Neural cell (in vitro differentiated cells): Measurements from ENCODE around the gene SSBP3. TPM values are rescaled to one million over a fixed set of nuclear protein-coding genes. Genes with fewer than 3 reads are reported as not detected.

Source experiments
- H2AFZ ChIP-seq: fragments of 200-600, 300-800 bp; sonication (generic), shearing (Covaris generic); 2 replicates; pipeline ENCODE4 v1.6.0; 2014; ENCODE audit warnings: low read depth, mild to moderate bottlenecking, antibody characterized with exemption, low read length, moderate library complexity
- H3F3A ChIP-seq: fragments of 200-600 bp; shearing (Covaris generic); 2 replicates; pipeline ENCODE4 v1.6.1; 2016; ENCODE audit warnings: mild to moderate bottlenecking, moderate library complexity, mixed read lengths, antibody characterized with exemption, low read length; ENCODE audit not compliant: insufficient read depth, poor library complexity, severe bottlenecking
- H3K27ac ChIP-seq: fragments of 200-600, 300-800 bp; sonication (generic), shearing (Covaris generic); 2 replicates; pipeline ENCODE4 v1.5.1; 2014; ENCODE audit warnings: mild to moderate bottlenecking, low read length, moderate library complexity
- H3K27me3 ChIP-seq: fragments of 300-800, 200-600 bp; sonication (generic), shearing (Covaris generic); 2 replicates; pipeline ENCODE4 v1.6.0; 2014; ENCODE audit warnings: mild to moderate bottlenecking, low read depth, low read length, moderate library complexity; ENCODE audit not compliant: insufficient read depth
- H3K36me3 ChIP-seq: fragments of 300-800, 200-600 bp; sonication (generic), shearing (Covaris generic); 2 replicates; pipeline ENCODE4 v1.5.1; 2014; ENCODE audit warnings: mild to moderate bottlenecking, antibody characterized with exemption, low read length, moderate library complexity; ENCODE audit not compliant: insufficient read depth
- H3K4me2 ChIP-seq: fragments of 300-800, 200-600 bp; sonication (generic), shearing (Covaris generic); 2 replicates; pipeline ENCODE4 v1.6.0; 2014; ENCODE audit warnings: mild to moderate bottlenecking, low read length
- H3K4me3 ChIP-seq: fragments of 300-800, 200-600 bp; sonication (generic), shearing (Covaris generic); 2 replicates; pipeline ENCODE4 v1.5.1; 2014; ENCODE audit warnings: mild to moderate bottlenecking, low read length, moderate library complexity
- H3K79me2 ChIP-seq: fragments of 200-600 bp; shearing (Covaris generic); replicated peaks from 2 replicates; pipeline ENCODE4 v1.6.0; 2014; ENCODE audit warnings: mild to moderate bottlenecking, low read length, moderate library complexity; ENCODE audit not compliant: insufficient read depth
- H3K9ac ChIP-seq: fragments of 300-800, 200-600 bp; sonication (generic), shearing (Covaris generic); 2 replicates; pipeline ENCODE4 v1.6.1; 2016; ENCODE audit warnings: mild to moderate bottlenecking, low read length, mixed read lengths
- H3K9me2 ChIP-seq: fragments of 200-600 bp; shearing (Covaris generic); 2 replicates; pipeline ENCODE4 v1.6.1; 2016; ENCODE audit warnings: mild to moderate bottlenecking, low read length, mixed read lengths; ENCODE audit not compliant: insufficient read depth
- H3K9me3 ChIP-seq: fragments of 200-600, 300-800 bp; sonication (generic), shearing (Covaris generic); 2 replicates; pipeline ENCODE4 v1.6.1; 2016; ENCODE audit warnings: mild to moderate bottlenecking, mixed run types, low read length, moderate library complexity, mixed read lengths
- H4K20me1 ChIP-seq: fragments of 200-600 bp; shearing (Covaris generic); 2 replicates; pipeline ENCODE4 v1.6.1; 2016; ENCODE audit warnings: mild to moderate bottlenecking, mixed run types; ENCODE audit not compliant: insufficient read depth
- EP300 ChIP-seq: fragments of 450-650 bp; conservative IDR thresholded peaks from 2 replicates; pipeline ENCODE4 v1.6.1; 2014; ENCODE audit warnings: antibody characterized with exemption, mild to moderate bottlenecking, moderate library complexity; ENCODE audit not compliant: poor library complexity, severe bottlenecking
- EZH2 ChIP-seq: fragments of 200-600, 300-800 bp; shearing (Covaris generic), sonication (generic); IDR thresholded peaks from 2 replicates; pipeline ENCODE4 v1.6.1; 2014; ENCODE audit warnings: antibody characterized with exemption, low read length, borderline replicate concordance, mild to moderate bottlenecking; ENCODE audit not compliant: insufficient read depth, poor library complexity, severe bottlenecking
- MXI1 ChIP-seq: fragments of 450-650 bp; conservative IDR thresholded peaks from 2 replicates; pipeline ENCODE4 v1.6.1; 2014; ENCODE audit warnings: antibody characterized with exemption, mild to moderate bottlenecking; ENCODE audit not compliant: poor library complexity, severe bottlenecking
- POLR2AphosphoS5 ChIP-seq: IDR thresholded peaks from 2 replicates; pipeline ENCODE4 v1.6.1; 2012
- RAD21 ChIP-seq: fragments of 450-650 bp; conservative IDR thresholded peaks from 2 replicates; pipeline ENCODE4 v1.6.1; 2014; ENCODE audit warnings: antibody characterized with exemption, mild to moderate bottlenecking, moderate library complexity
- SMC3 ChIP-seq: fragments of 450-650 bp; conservative IDR thresholded peaks from 2 replicates; pipeline ENCODE4 v1.6.1; 2014; ENCODE audit warnings: antibody characterized with exemption, mild to moderate bottlenecking, moderate library complexity; ENCODE audit not compliant: poor library complexity
- TAF1 ChIP-seq: IDR thresholded peaks from 2 replicates; pipeline ENCODE4 v1.6.1; 2012; ENCODE audit warnings: low read depth
- polyA plus RNA-seq: library from polyadenylated mRNA; depleted of rRNA; stranded (reverse); fragments of >200 nt; gene quantifications from 2 replicates; pipeline ENCODE4 v1.2.3, GENCODE V29; 2014
- TF ChIP-seq, protein P1 (sequence below): IDR thresholded peaks from 2 replicates; pipeline ENCODE4 v1.6.1; 2012; ENCODE audit warnings: borderline replicate concordance
- TF ChIP-seq, protein P2 (sequence below): fragments of 450-650 bp; IDR thresholded peaks from 2 replicates; pipeline ENCODE4 v1.5.1; 2014; ENCODE audit warnings: antibody characterized with exemption, mild to moderate bottlenecking, moderate library complexity; ENCODE audit not compliant: poor library complexity, severe bottlenecking

Gene SSBP3
- polyA plus RNA-seq, 1 donor from 2014 or later: 77.4 TPM

DNA sequence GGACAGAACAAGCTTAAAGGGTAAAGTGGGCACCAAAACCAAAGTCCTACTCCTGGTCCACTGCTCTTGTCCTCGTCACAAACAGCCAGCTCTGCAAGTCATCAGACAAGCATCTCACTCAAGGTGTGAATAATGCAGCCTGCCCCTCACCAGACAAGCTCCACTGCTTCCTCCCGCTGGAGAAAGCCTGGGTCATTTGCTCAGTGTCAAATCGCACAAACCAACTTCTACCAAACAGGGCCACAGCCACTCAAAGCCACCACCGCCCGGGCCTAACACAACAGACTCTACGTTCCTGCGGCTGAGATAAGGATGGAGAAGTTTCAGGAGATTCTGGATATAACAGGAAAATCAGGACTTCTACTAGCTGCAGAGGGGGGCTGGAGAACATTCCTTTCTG is 3.3 kb downstream of the SSBP3 start:
- Histone ChIP-seq H3K9me3 (no peaks in the 10 kb centered on the region), H3K4me2 (peak overlapping the region; percentile 57), H3K9ac (peak overlapping the region; percentile 18), H3K4me3 (peak overlapping the region; percentile 100), H3K9me2 (no peaks in the 10 kb centered on the region), H3K36me3 (peaks cover 4% of the 10 kb centered on the region), H2AFZ (no peak overlapping the region), H4K20me1 (peaks cover 60% of the 10 kb centered on the region), H3K79me2 (peaks cover 77% of the 10 kb centered on the region), H3K27me3 (no peaks in the 10 kb centered on the region), H3F3A (no peaks in the 10 kb centered on the region), H3K27ac (no peak overlapping the region)
- no peak for TF ChIP-seq EP300
- TF ChIP-seq POLR2AphosphoS5: no peak
- TF ChIP-seq SMC3: no peak
- TF ChIP-seq, protein P1, sequence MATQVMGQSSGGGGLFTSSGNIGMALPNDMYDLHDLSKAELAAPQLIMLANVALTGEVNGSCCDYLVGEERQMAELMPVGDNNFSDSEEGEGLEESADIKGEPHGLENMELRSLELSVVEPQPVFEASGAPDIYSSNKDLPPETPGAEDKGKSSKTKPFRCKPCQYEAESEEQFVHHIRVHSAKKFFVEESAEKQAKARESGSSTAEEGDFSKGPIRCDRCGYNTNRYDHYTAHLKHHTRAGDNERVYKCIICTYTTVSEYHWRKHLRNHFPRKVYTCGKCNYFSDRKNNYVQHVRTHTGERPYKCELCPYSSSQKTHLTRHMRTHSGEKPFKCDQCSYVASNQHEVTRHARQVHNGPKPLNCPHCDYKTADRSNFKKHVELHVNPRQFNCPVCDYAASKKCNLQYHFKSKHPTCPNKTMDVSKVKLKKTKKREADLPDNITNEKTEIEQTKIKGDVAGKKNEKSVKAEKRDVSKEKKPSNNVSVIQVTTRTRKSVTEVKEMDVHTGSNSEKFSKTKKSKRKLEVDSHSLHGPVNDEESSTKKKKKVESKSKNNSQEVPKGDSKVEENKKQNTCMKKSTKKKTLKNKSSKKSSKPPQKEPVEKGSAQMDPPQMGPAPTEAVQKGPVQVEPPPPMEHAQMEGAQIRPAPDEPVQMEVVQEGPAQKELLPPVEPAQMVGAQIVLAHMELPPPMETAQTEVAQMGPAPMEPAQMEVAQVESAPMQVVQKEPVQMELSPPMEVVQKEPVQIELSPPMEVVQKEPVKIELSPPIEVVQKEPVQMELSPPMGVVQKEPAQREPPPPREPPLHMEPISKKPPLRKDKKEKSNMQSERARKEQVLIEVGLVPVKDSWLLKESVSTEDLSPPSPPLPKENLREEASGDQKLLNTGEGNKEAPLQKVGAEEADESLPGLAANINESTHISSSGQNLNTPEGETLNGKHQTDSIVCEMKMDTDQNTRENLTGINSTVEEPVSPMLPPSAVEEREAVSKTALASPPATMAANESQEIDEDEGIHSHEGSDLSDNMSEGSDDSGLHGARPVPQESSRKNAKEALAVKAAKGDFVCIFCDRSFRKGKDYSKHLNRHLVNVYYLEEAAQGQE: no peak
- no peak for TF ChIP-seq EZH2
- TF ChIP-seq TAF1: no peak
- no peak for TF ChIP-seq MXI1
- TF ChIP-seq, protein P2, sequence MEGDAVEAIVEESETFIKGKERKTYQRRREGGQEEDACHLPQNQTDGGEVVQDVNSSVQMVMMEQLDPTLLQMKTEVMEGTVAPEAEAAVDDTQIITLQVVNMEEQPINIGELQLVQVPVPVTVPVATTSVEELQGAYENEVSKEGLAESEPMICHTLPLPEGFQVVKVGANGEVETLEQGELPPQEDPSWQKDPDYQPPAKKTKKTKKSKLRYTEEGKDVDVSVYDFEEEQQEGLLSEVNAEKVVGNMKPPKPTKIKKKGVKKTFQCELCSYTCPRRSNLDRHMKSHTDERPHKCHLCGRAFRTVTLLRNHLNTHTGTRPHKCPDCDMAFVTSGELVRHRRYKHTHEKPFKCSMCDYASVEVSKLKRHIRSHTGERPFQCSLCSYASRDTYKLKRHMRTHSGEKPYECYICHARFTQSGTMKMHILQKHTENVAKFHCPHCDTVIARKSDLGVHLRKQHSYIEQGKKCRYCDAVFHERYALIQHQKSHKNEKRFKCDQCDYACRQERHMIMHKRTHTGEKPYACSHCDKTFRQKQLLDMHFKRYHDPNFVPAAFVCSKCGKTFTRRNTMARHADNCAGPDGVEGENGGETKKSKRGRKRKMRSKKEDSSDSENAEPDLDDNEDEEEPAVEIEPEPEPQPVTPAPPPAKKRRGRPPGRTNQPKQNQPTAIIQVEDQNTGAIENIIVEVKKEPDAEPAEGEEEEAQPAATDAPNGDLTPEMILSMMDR: no peak
- TF ChIP-seq RAD21: no peak

DNA sequence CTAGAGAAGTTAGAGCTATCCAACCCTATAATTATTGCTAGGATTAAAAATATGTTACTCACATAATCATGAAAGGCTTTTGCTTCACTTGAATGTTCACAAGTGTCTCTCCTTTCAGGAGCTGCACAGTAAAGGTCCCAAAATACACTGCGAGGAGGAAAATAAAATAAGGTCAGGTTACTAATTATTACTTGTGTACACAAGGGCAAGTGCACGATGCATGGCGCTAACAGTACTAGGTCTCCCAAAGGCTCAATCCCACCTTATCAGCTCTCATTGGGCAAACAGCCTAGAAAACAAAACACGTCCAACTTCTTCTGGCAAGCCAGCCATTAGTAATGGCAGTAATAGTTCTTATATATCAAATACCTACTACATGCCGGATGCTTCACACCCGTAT is 4.4 kb downstream of the SSBP3 start:
- Histone ChIP-seq H3K9me2 (no peaks in the 10 kb centered on the region), H3K9ac (no peak overlapping the region), H4K20me1 (peaks cover 71% of the 10 kb centered on the region), H3K79me2 (peaks cover 87% of the 10 kb centered on the region), H3K4me2 (peak overlapping the region; percentile 57), H3F3A (no peaks in the 10 kb centered on the region), H3K9me3 (no peaks in the 10 kb centered on the region), H3K36me3 (peaks cover 4% of the 10 kb centered on the region), H3K27ac (no peak overlapping the region), H3K27me3 (no peaks in the 10 kb centered on the region), H3K4me3 (peak overlapping the region; percentile 100), H2AFZ (no peak overlapping the region)
- TF ChIP-seq RAD21 (no peak), POLR2AphosphoS5 (no peak), TAF1 (no peak), EP300 (no peak), MXI1 (no peak), EZH2 (no peak), SMC3 (no peak)
- TF ChIP-seq, protein P1: no peak
- TF ChIP-seq, protein P2: no peak
